MCF 10A (cell line): ENCODE measurements around the gene HEPACAM. TPM values are rescaled to one million over a fixed set of nuclear protein-coding genes. Genes with fewer than 3 reads are reported as not detected.

Experiments
- BruUV-seq: library from RNA; stranded (reverse); fragments of 400-500 nt; replicated peaks from 2 replicates; lab custom pipeline; 2021; lab: Mats Ljungman, UMichigan
- CTCF ChIA-PET: fragments of 300-600 bp; sonication (Branson Sonifier 250); formaldehyde crosslinking; extraction: SDS; loops from one replicate; lab custom pipeline; 2021; ENCODE audit warnings: antibody characterized with exemption, inconsistent platforms; lab: Yijun Ruan, JAX
- POLR2A ChIA-PET: fragments of 300-600, 350-650 bp; sonication (Branson Sonifier 250); formaldehyde crosslinking; extraction: SDS; loops from one replicate; lab custom pipeline; 2020; ENCODE audit warnings: antibody characterized with exemption, inconsistent platforms; lab: Yijun Ruan, JAX
- DNase-seq: peaks from one replicate; pipeline ENCODE4 v3.0.0-alpha.2; 2018; ENCODE audit not compliant: unreplicated experiment
- H3K27ac Mint-ChIP-seq: one replicate; pipeline ENCODE4 v1.8.0; 2022; ENCODE audit warnings: mild to moderate bottlenecking, low read depth, mixed read lengths; ENCODE audit not compliant: unreplicated experiment
- H3K27me3 Mint-ChIP-seq: one replicate; pipeline ENCODE4 v1.8.0; 2022; ENCODE audit warnings: mixed read lengths; ENCODE audit not compliant: insufficient read depth, unreplicated experiment
- H3K36me3 Mint-ChIP-seq: one replicate; pipeline ENCODE4 v1.8.0; 2022; ENCODE audit warnings: mild to moderate bottlenecking, moderate library complexity, mixed read lengths; ENCODE audit not compliant: insufficient read depth, unreplicated experiment
- H3K4me1 Mint-ChIP-seq: one replicate; pipeline ENCODE4 v1.8.0; 2022; ENCODE audit warnings: mixed read lengths; ENCODE audit not compliant: insufficient read depth, unreplicated experiment
- H3K4me3 Mint-ChIP-seq: one replicate; pipeline ENCODE4 v1.8.0; 2022; ENCODE audit warnings: mild to moderate bottlenecking, moderate library complexity, mixed read lengths; ENCODE audit not compliant: unreplicated experiment
- H3K9me3 Mint-ChIP-seq: one replicate; pipeline ENCODE4 v1.8.0; 2022; ENCODE audit warnings: mixed read lengths; ENCODE audit not compliant: unreplicated experiment
- intact Hi-C: fragments of 100-400 bp; cut with micrococcal nuclease; formaldehyde crosslinking; loops from 2 replicates; pipeline ENCODE4 v1.14.1; 2022
- total RNA-seq: library from RNA; stranded (reverse); gene quantifications from 2 replicates; pipeline ENCODE4 v1.2.3, GENCODE V29; 2022
- TF ChIP-seq, protein P1 (sequence below): fragments of 200-600 bp; IDR thresholded peaks from one replicate; pipeline ENCODE4 v1.8.0; 2022; ENCODE audit warnings: antibody characterized with exemption, mild to moderate bottlenecking; ENCODE audit not compliant: unreplicated experiment

The HEPACAM gene
- total RNA-seq, 1 experiment from 2014 or later, result not detected

GRCh38 chr11:124886476-124886875, 49.4 kb downstream of the HEPACAM start:
- Mint-ChIP-seq H3K4me3 (no peak overlapping the region), H3K4me1 (no peaks in the 10 kb centered on the region), H3K36me3 (peaks cover 4% of the 10 kb centered on the region), H3K27me3 (no peaks in the 10 kb centered on the region), H3K27ac (no peak overlapping the region), H3K9me3 (no peaks in the 10 kb centered on the region)
- TF ChIP-seq, protein P1, sequence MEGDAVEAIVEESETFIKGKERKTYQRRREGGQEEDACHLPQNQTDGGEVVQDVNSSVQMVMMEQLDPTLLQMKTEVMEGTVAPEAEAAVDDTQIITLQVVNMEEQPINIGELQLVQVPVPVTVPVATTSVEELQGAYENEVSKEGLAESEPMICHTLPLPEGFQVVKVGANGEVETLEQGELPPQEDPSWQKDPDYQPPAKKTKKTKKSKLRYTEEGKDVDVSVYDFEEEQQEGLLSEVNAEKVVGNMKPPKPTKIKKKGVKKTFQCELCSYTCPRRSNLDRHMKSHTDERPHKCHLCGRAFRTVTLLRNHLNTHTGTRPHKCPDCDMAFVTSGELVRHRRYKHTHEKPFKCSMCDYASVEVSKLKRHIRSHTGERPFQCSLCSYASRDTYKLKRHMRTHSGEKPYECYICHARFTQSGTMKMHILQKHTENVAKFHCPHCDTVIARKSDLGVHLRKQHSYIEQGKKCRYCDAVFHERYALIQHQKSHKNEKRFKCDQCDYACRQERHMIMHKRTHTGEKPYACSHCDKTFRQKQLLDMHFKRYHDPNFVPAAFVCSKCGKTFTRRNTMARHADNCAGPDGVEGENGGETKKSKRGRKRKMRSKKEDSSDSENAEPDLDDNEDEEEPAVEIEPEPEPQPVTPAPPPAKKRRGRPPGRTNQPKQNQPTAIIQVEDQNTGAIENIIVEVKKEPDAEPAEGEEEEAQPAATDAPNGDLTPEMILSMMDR, result no peak
- DNase-seq, result no peak
- ChIA-PET POLR2A (interaction anchor here (1.5 kb wide), 1 partner anchor 11 kb away, joined by 4 read pairs; the partner anchor contains the start of gene ROBO4), CTCF (interaction anchor here (1.5 to 1.6 kb wide), 2 partner anchors 10 to 20 kb away, joined by 3 to 9 read pairs; no protein-coding TSS in a partner anchor)
- intact Hi-C loops, result no loop called here
- no TSS peak for BruUV-seq

DNA sequence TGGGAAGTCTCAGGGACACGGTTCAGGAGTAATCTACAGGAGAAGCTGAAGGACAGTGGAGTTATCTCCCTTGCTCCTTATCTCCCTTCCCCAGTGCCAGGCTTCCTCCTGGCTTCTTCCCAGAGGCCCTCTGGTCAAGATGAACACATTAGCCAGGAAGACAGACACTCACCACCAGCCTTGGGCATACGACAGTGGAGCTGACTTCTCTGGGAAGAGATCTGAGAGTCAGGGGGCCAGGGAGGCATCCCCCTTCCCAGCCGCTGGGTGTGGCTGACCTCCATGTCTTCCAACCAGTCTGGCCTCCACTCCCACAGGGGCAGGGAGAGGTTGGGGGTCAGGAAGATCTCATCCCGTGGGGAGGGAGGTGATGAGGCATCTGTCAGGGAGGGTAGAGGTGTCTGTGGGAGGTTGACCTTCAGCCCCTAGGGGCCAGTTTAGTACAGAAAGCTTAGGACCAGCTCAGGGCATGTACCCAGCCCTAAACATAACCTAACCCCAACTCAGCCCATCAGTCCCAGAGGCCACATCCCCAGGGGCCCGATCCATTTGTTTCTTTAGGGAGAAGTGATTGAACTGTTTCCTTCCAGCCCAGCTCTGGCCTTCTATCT, 50.9 kb downstream of the HEPACAM start:
- Mint-ChIP-seq H3K36me3 (peaks cover 4% of the 10 kb centered on the region), H3K27me3 (no peaks in the 10 kb centered on the region), H3K4me1 (no peaks in the 10 kb centered on the region), H3K9me3 (no peaks in the 10 kb centered on the region), H3K27ac (no peak overlapping the region), H3K4me3 (no peak overlapping the region)
- intact Hi-C loops, result no loop called here
- TF ChIP-seq, protein P1, result no peak
- no TSS peak for BruUV-seq
- no peak for DNase-seq
- POLR2A ChIA-PET, result interaction anchor here (0.7 kb wide), 1 partner anchor 11 kb away, joined by 3 read pairs; no protein-coding TSS in a partner anchor
- CTCF ChIA-PET, result interaction anchor here (0.8 to 1.0 kb wide), 2 partner anchors 9 to 18 kb away, joined by 3 to 5 read pairs; no protein-coding TSS in a partner anchor

DNA sequence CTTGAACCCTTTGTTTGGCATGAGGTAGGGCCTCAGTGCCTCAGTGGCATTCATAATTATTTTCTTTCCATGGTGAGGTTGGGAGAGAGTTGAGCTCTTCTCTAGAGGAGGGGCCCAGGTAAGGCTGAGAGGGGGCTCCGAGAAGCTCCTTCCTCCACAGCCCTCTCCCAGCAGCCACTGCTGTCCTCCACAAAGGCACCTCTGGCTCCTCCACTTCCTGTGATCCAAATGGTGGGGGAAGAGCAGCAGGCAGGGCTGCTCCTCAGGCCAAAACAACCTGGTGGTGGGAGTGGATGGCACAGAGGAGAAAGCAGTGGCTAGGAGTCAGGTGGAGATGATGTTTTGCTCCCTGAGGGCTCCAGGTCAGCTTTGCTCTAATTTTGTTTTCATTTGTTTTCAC, 51.5 kb downstream of the HEPACAM start:
- Mint-ChIP-seq H3K9me3 (no peaks in the 10 kb centered on the region), H3K27ac (no peak overlapping the region), H3K27me3 (no peaks in the 10 kb centered on the region), H3K36me3 (peaks cover 4% of the 10 kb centered on the region), H3K4me3 (no peak overlapping the region), H3K4me1 (no peaks in the 10 kb centered on the region)
- intact Hi-C loops, result no loop called here
- BruUV-seq, result no TSS peak
- CTCF ChIA-PET, result interaction anchor here (0.8 kb wide), 1 partner anchor 8 kb away, joined by 3 read pairs; no protein-coding TSS in a partner anchor
- POLR2A ChIA-PET, result interaction anchor here (0.6 kb wide), 1 partner anchor 737 kb away, joined by 4 read pairs; no protein-coding TSS in a partner anchor
- DNase-seq, result no peak
- TF ChIP-seq, protein P1, result no peak

- Mint-ChIP-seq H3K9me3 (no peaks in the 10 kb centered on the region), H3K27me3 (no peaks in the 10 kb centered on the region), H3K36me3 (peaks cover 4% of the 10 kb centered on the region), H3K27ac (no peak overlapping the region), H3K4me3 (no peak overlapping the region), H3K4me1 (peaks cover 12% of the 10 kb centered on the region)
- ChIA-PET POLR2A (interaction anchor here (0.8 to 1.6 kb wide), 3 partner anchors 8 to 260 kb away, joined by 3 to 4 read pairs (median 4); partner anchors contain the start of genes ROBO4 and TBRG1), CTCF (interaction anchor here (0.7 to 2.5 kb wide), 3 partner anchors 8 to 297 kb away, joined by 3 to 11 read pairs (median 7); partner anchors contain the start of gene ROBO3)
- TF ChIP-seq, protein P1, result no peak
- intact Hi-C loops, result no loop called here
- DNase-seq, result no peak
- no TSS peak for BruUV-seq
Measured at GRCh38 chr11:124882339-124883071, 53.3 kb downstream of the HEPACAM start.
